SK-N-MC (cell line): ENCODE measurements around the gene ZSWIM3.

ENCODE experiments used
- EZH2 ChIP-seq: fragments of 200-600 bp; sonication (generic); IDR thresholded peaks from one replicate; pipeline ENCODE4 v1.6.1; 2017; ENCODE audit warnings: antibody characterized with exemption
- FOXP2 ChIP-seq: optimal IDR thresholded peaks from 2 replicates; pipeline ENCODE3; 2011; ENCODE audit warnings: mild to moderate bottlenecking, moderate library complexity; ENCODE audit not compliant: insufficient read depth; ENCODE audit errors: extremely low read length, control extremely low read depth
- POLR2AphosphoS5 ChIP-seq: IDR thresholded peaks from 2 replicates; pipeline ENCODE4 v1.6.1; 2012; ENCODE audit warnings: mild to moderate bottlenecking, low read depth, low read length, borderline replicate concordance

GRCh38 chr20:45857882-45858216 lies 435 bp downstream of the ZSWIM3 start:
- TF ChIP-seq EZH2 (no peak), POLR2AphosphoS5 (no peak), FOXP2 (no peak)
